ENCODE measurements around the gene RND1. TPM values are rescaled to one million over a fixed set of nuclear protein-coding genes. Genes with fewer than 3 reads are reported as not detected.

The RND1 gene
- total and polyA plus RNA-seq, 2 of the 13 experiments (the other 11 are each of a cell fraction or from before 2014, with no cell fraction given): 1.8 to 1.9 TPM

DNA sequence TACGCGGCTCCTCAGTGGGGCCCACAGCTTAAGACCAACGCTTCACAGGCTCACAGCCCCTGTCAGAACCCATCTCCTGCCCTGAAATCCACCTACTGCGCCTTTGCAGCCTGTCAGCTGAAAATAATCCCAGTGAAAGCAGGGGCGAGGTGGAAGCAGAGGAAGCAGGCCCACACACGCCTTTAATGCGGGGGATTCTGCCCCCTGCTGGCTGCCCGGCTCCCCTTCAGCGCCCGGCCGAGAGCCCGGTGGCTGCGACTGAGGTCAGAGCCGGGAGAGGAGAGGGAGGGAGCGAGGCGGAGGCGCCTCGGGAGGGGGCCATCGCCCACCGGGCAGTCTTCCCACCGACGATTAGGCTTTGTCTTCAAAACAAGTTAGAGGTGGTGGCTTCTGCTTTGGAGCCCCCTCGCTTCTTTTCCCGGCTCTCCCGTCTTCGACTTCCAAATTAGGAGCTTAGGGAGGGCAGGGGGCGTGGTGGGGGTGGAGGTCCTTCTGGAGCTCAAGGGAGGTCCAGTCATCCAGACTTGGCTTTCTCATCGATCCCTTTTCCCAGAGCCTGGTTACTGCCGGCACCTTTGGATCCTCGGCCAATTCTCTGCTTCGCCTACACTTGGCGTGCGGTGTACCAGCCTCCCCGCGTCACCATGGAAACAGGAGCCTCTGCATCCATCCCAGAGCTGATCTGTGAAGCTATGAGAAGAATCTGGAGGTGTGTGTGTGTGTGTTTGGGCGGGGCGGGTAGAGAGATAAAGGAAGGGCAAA is 25.2 kb upstream of the RND1 start (continued):
- TF ChIP-seq ZNF775 (CRISPR knock-in tag; IDR thresholded peaks at IDR 0.05; ENCODE audit: borderline replicate concordance): no peak
- TF ChIP-seq STAG1 (CRISPR knock-in tag; IDR thresholded peaks at IDR 0.05): peak; percentile 96
- TF ChIP-seq HIC2 (CRISPR knock-in tag; IDR thresholded peaks at IDR 0.05; ENCODE audit: low read depth): no peak
- TF ChIP-seq ATF6 (CRISPR knock-in tag; conservative IDR thresholded peaks at IDR 0.05): 0 out of 2 replicates have a peak, but pooled peaks have one; percentile 51
- TF ChIP-seq PLRG1 (conservative IDR thresholded peaks at IDR 0.05): no peak
- TF ChIP-seq SOX13 (IDR thresholded peaks at IDR 0.05): no peak
- TF ChIP-seq SOX13 (CRISPR knock-in tag; conservative IDR thresholded peaks at IDR 0.05 in 1 of 2, IDR thresholded peaks at IDR 0.05 in 1 of 2): no peak
- TF ChIP-seq HMGA1 (CRISPR knock-in tag; conservative IDR thresholded peaks at IDR 0.05): no peak
- peak; percentile 47; the same call in 1 of the 2 replicates for TF ChIP-seq GATAD1 (CRISPR knock-in tag; IDR thresholded peaks at IDR 0.05)
- TF ChIP-seq, protein P1, sequence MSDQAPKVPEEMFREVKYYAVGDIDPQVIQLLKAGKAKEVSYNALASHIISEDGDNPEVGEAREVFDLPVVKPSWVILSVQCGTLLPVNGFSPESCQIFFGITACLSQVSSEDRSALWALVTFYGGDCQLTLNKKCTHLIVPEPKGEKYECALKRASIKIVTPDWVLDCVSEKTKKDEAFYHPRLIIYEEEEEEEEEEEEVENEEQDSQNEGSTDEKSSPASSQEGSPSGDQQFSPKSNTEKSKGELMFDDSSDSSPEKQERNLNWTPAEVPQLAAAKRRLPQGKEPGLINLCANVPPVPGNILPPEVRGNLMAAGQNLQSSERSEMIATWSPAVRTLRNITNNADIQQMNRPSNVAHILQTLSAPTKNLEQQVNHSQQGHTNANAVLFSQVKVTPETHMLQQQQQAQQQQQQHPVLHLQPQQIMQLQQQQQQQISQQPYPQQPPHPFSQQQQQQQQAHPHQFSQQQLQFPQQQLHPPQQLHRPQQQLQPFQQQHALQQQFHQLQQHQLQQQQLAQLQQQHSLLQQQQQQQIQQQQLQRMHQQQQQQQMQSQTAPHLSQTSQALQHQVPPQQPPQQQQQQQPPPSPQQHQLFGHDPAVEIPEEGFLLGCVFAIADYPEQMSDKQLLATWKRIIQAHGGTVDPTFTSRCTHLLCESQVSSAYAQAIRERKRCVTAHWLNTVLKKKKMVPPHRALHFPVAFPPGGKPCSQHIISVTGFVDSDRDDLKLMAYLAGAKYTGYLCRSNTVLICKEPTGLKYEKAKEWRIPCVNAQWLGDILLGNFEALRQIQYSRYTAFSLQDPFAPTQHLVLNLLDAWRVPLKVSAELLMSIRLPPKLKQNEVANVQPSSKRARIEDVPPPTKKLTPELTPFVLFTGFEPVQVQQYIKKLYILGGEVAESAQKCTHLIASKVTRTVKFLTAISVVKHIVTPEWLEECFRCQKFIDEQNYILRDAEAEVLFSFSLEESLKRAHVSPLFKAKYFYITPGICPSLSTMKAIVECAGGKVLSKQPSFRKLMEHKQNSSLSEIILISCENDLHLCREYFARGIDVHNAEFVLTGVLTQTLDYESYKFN (CRISPR knock-in tag; conservative IDR thresholded peaks at IDR 0.05): 0 out of 2 replicates have a peak, but pooled peaks have one; percentile 15
- no peak for TF ChIP-seq GABPA (IDR thresholded peaks at IDR 0.05; ENCODE audit: low read depth, low read length)
- no peak for TF ChIP-seq GABPA (CRISPR knock-in tag; IDR thresholded peaks at IDR 0.05; ENCODE audit: low read depth)
- TF ChIP-seq ZNF558 (CRISPR knock-in tag; IDR thresholded peaks at IDR 0.05; ENCODE audit: borderline replicate concordance): no peak
- TF ChIP-seq ZFP41 (CRISPR knock-in tag; IDR thresholded peaks at IDR 0.05; ENCODE audit: borderline replicate concordance): no peak
- no peak for TF ChIP-seq HNF1B (CRISPR knock-in tag; IDR thresholded peaks at IDR 0.05)
- TF ChIP-seq TAF15 (IDR thresholded peaks at IDR 0.05; ENCODE audit: low read depth, low read length, poor library complexity, severe bottlenecking): no peak
- no peak for TF ChIP-seq ZNF841 (CRISPR knock-in tag; IDR thresholded peaks at IDR 0.05; ENCODE audit: borderline replicate concordance)

Measured in HepG2 (cell line).